Panc1 (cell line): ENCODE results near the gene SRSF1.

Experiments
- SIN3A ChIP-seq: IDR thresholded peaks from 2 replicates; pipeline ENCODE4 v1.6.1; 2012; ENCODE audit warnings: low read depth, mild to moderate bottlenecking, low read length, moderate library complexity, borderline replicate concordance; ENCODE audit not compliant: insufficient read depth
- TF ChIP-seq, protein P1 (sequence below): fragments of 450-650 bp; IDR thresholded peaks from 2 replicates; pipeline ENCODE4 v1.5.1; 2017; ENCODE audit warnings: mild to moderate bottlenecking

DNA sequence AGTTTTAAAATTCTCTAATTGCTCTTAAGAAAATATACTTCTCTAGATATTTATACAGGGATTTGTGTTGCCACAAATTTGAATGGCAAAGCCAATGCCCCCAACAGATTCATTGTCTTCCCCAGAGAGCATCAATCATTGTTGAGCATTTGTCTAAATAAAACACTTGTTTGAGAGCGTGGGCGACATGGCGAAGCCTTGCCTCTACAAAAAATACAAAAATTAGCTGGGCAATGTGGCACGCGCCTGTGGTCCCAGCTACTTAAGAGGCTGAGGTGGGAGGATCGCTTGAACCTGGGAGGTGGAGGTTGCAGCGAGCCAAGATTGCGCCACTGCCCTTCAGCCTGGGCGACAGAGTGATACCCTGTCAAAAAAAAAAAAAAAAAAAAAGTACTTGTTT is 13.4 kb upstream of the SRSF1 start:
- TF ChIP-seq SIN3A: no peak
- TF ChIP-seq, protein P1, sequence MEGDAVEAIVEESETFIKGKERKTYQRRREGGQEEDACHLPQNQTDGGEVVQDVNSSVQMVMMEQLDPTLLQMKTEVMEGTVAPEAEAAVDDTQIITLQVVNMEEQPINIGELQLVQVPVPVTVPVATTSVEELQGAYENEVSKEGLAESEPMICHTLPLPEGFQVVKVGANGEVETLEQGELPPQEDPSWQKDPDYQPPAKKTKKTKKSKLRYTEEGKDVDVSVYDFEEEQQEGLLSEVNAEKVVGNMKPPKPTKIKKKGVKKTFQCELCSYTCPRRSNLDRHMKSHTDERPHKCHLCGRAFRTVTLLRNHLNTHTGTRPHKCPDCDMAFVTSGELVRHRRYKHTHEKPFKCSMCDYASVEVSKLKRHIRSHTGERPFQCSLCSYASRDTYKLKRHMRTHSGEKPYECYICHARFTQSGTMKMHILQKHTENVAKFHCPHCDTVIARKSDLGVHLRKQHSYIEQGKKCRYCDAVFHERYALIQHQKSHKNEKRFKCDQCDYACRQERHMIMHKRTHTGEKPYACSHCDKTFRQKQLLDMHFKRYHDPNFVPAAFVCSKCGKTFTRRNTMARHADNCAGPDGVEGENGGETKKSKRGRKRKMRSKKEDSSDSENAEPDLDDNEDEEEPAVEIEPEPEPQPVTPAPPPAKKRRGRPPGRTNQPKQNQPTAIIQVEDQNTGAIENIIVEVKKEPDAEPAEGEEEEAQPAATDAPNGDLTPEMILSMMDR: no peak
